Heart right ventricle (tissue), 16 donors: ENCODE measurements around the gene DGKD. TPM values are rescaled to one million over a fixed set of nuclear protein-coding genes. Genes with fewer than 3 reads are reported as not detected.
A peak's percentile ranks its signal among the peaks of the same experiment; 100 is the strongest.

Experiments used
- ATAC-seq, 8 donors: fragments of 200-7000 bp; cut with Tn5 transposase; one replicate each; pipeline ENCODE4 v1.9.1; 2020; ENCODE audit warnings: mild to moderate bottlenecking in 8 of 8, moderate library complexity in 8 of 8, moderate number of reproducible peaks in 1 of 8
- DNase-seq, 2 donors: peaks; one replicate each; pipeline ENCODE4 v3.0.0-alpha.2; 2020
- H3K27ac ChIP-seq, 10 donors: fragments of 200-600 bp; sonication (generic) in 2 of 10; one replicate each; pipeline versions ENCODE4 v1.5.0 to v1.8.0; 2020 to 2022; ENCODE audit warnings: mild to moderate bottlenecking in 3 of 10
- H3K27me3 ChIP-seq, 7 donors: fragments of 200-600 bp; one replicate each; pipeline ENCODE4 v1.8.0; 2021 to 2022; ENCODE audit warnings: mild to moderate bottlenecking in 2 of 7
- H3K36me3 ChIP-seq, 9 donors: fragments of 200-600 bp; sonication (generic) in 1 of 9; one replicate each; pipeline versions ENCODE4 v1.5.0 to v1.8.0; 2020 to 2022; ENCODE audit warnings: mild to moderate bottlenecking in 2 of 9
- H3K4me1 ChIP-seq, 9 donors: fragments of 200-600 bp; sonication (generic) in 1 of 9; one replicate each; pipeline versions ENCODE4 v1.5.0 to v1.8.0; 2020 to 2022; ENCODE audit warnings: mild to moderate bottlenecking in 4 of 9
- H3K4me3 ChIP-seq, 10 donors: fragments of 200-600 bp; sonication (generic) in 2 of 10; one replicate each; pipeline versions ENCODE4 v1.5.0 to v1.8.0; 2020 to 2022; ENCODE audit warnings: mild to moderate bottlenecking in 7 of 10, moderate library complexity in 2 of 10
- H3K9me3 ChIP-seq, 11 donors: fragments of 200-600 bp in 10 of 11; sonication (generic) in 2 of 11; one replicate each; pipeline versions ENCODE4 v1.5.0 to v1.8.0; 2013 to 2022; ENCODE audit warnings: mild to moderate bottlenecking in 2 of 11, control low read depth in 1 of 11, moderate library complexity in 1 of 11
- CTCF ChIP-seq, 9 donors: fragments of 200-600 bp; sonication (generic) in 2 of 9; IDR thresholded peaks; one replicate each; pipeline versions ENCODE4 v1.5.0 to v1.8.0; 2021 to 2022; ENCODE audit warnings: antibody characterized with exemption in 9 of 9, mild to moderate bottlenecking in 5 of 9, moderate library complexity in 1 of 9
- WGBS, 2 donors: extraction: QIAGEN DNeasy Blood & Tissue Kit; methylation state at CpG; one replicate each; pipeline ENCODE4 v1.1.7; 2013; ENCODE audit warnings: inconsistent platforms in 1 of 2; 5-methylcytosine and 5-hydroxymethylcytosine counted together
- intact Hi-C, 10 donors: fragments of 100-400 bp; cut with DNase I; formaldehyde crosslinking; loops; one replicate each; pipeline versions ENCODE4 v1.11.1 to v1.14.2; 2022
- polyA plus RNA-seq, 2 donors: library from polyadenylated mRNA; stranded (reverse); fragments of 200-250 nt; gene quantifications; one replicate each; pipeline ENCODE4 v1.2.3, GENCODE V29; 2013
- total RNA-seq, 10 donors: library from RNA; stranded (reverse); fragmentation: NEBNext Ultra II Directional in 3 of 10; extraction: Animal tissue kit (Norgen Biotek cat#: 25700) in 3 of 10; gene quantifications; one replicate each; pipeline versions ENCODE4 v1.2.1 to v1.2.4, GENCODE V29; 2021 to 2023
- donor health status: Arrhythmogenic right ventricular cardiomyopathy.
- donor health status: ischemic (EF 13 %, LVEDD 7.1; RV severe dilation, severe dysfunction).
- donor health status: healthy with polysubstance abuse.
- donor health status: DM: no; HTN: yes; CAD: no.
- donor health status: DM: no; HTN: no; CAD: no.
- donor health status: ischemic (EF 25% LVEDD 6.9; RV normal size, moderate dysfunction).
- donor health status: ischemic (EF 25% LVEDD 5.7; RV mildly dilated, moderate dysfunction).
- donor health status: healthy.
- donor health status: DM: yes; HTN: yes; CAD: no.
- donor health status: Ischemic cardiomyopathy.
- donor health status: ischemic (EF 35%, LVEDD 5.7; RV mildly dilated, moderate dysfunction).
- donor health status: nonischemic (EF 11% LVEDD 7.7; RV severe dilation, severe dysfunction).
- donor health status: DM: yes; HTN: yes; CAD: no.
- donor health status: PGD.
- donor health status: ischemic (EF 29% LVEDD 5.4; RV normal size, mild dysfunction).
- donor health status: nonischemic (EF 23%, LVEDD 6.1; RV moderate dilation, normal function).

The DGKD gene
- total and polyA plus RNA-seq, 12 donors: 26.8 to 79.5 (median 44.7) TPM

- H3K4me1 ChIP-seq: peaks cover 11 to 29% (median 18%) of the 10 kb centered on the region in 9 donors
- ATAC-seq (peak in 1 of 8 donors; percentile 4), DNase-seq (no peak)
- peaks cover 0 to 97% (median 56%) of the 10 kb centered on the region in 9 donors for H3K36me3 ChIP-seq
- H3K9me3 ChIP-seq: peaks cover 0 to 6% (median 0%) of the 10 kb centered on the region in 11 donors
- H3K4me3 ChIP-seq: no peak overlapping the region
- 89 to 93% methylated on average over 22 of the region's 22 CpGs for WGBS, 2 donors
- TF ChIP-seq CTCF (IDR thresholded peaks at IDR 0.05): no peak
- H3K27me3 ChIP-seq: no peaks in the 10 kb centered on the region
- intact Hi-C loops: no loop called here
- no peak overlapping the region for H3K27ac ChIP-seq
These were observed 113.9 kb downstream of the DGKD start for GRCh38 chr2:233468047-233468740.

GRCh38 chr2:233468741-233469110 is 114.4 kb downstream of the DGKD start:
- DNase-seq (no peak), ATAC-seq (peak in 1 of 8 donors; percentile 20)
- Histone ChIP-seq H3K27ac (peak overlapping the region in 6 of 10 donors; percentile 59 to 85 (median 78)), H3K4me3 (no peak overlapping the region), H3K27me3 (no peaks in the 10 kb centered on the region), H3K4me1 (peaks cover 11 to 29% (median 18%) of the 10 kb centered on the region in 9 donors), H3K36me3 (peaks cover 0 to 94% (median 53%) of the 10 kb centered on the region in 9 donors), H3K9me3 (peaks cover 0 to 6% (median 0%) of the 10 kb centered on the region in 11 donors)
- 86 to 88% methylated on average over 8 of the region's 8 CpGs for WGBS, 2 donors
- TF ChIP-seq CTCF (IDR thresholded peaks at IDR 0.05): no peak
- intact Hi-C loops: no loop called here

- Histone ChIP-seq H3K36me3 (peaks cover 0 to 87% (median 46%) of the 10 kb centered on the region in 9 donors), H3K4me3 (peak overlapping the region in 3 of 10 donors; percentile 9 to 26 (median 19)), H3K27me3 (no peaks in the 10 kb centered on the region), H3K9me3 (peaks cover 0 to 6% (median 0%) of the 10 kb centered on the region in 11 donors), H3K4me1 (peaks cover 11 to 35% (median 18%) of the 10 kb centered on the region in 9 donors), H3K27ac (peak overlapping the region; percentile 50 to 85 (median 72))
- ATAC-seq: peak; percentile 45 to 86 (median 74)
- 60 to 63% methylated on average over 32 of the region's 32 CpGs for WGBS, 2 donors
- intact Hi-C loops: no loop called here
- peak; percentile 59 to 72 for DNase-seq
- TF ChIP-seq CTCF (IDR thresholded peaks at IDR 0.05): no peak
These were observed 115.1 kb downstream of the DGKD start for GRCh38 chr2:233469261-233470010.

GRCh38 chr2:233470011-233470687 is 115.9 kb downstream of the DGKD start:
- Histone ChIP-seq H3K27me3 (no peaks in the 10 kb centered on the region), H3K4me3 (peak overlapping the region in 3 of 10 donors; percentile 9 to 26 (median 19)), H3K36me3 (peaks cover 0 to 79% (median 39%) of the 10 kb centered on the region in 9 donors), H3K4me1 (peaks cover 11 to 36% (median 18%) of the 10 kb centered on the region in 9 donors), H3K27ac (peak overlapping the region in 9 of 10 donors; percentile 50 to 85 (median 73)), H3K9me3 (peaks cover 0 to 6% (median 0%) of the 10 kb centered on the region in 11 donors)
- no peak for TF ChIP-seq CTCF (IDR thresholded peaks at IDR 0.05)
- intact Hi-C loops: no loop called here
- 47 to 52% methylated on average over 19 to 20 of the region's 20 CpGs for WGBS, 2 donors
- ATAC-seq (peak; percentile 66 to 92 (median 88)), DNase-seq (peak; percentile 78 to 84)
